Spinal cord (tissue), 10 donors: ENCODE results near the gene GAR1. TPM values are rescaled to one million over a fixed set of nuclear protein-coding genes. Genes with fewer than 3 reads are reported as not detected.

Source experiments
- DNase-seq, 6 donors: peaks; one replicate each; pipeline versions ENCODE4 v3.0.0 to v3.0.0-alpha.2; 2013 to 2015; ENCODE audit warnings: low spot score in 6 of 6, low read depth in 4 of 6
- H3K27ac ChIP-seq: one replicate; pipeline ENCODE4 v1.5.1; 2013; ENCODE audit warnings: low read depth, low read length, control low read depth
- H3K27me3 ChIP-seq: one replicate; pipeline ENCODE4 v1.6.1; 2013; ENCODE audit warnings: low read length; ENCODE audit not compliant: control insufficient read depth, insufficient read depth
- H3K36me3 ChIP-seq: one replicate; pipeline ENCODE4 v1.6.1; 2013; ENCODE audit warnings: low read length; ENCODE audit not compliant: control insufficient read depth, insufficient read depth
- H3K4me1 ChIP-seq: one replicate; pipeline ENCODE4 v1.6.1; 2013; ENCODE audit warnings: low read length; ENCODE audit not compliant: control insufficient read depth, insufficient read depth
- H3K4me3 ChIP-seq: one replicate; pipeline ENCODE4 v1.5.1; 2013; ENCODE audit warnings: low read depth, low read length, control low read depth
- H3K9me3 ChIP-seq: one replicate; pipeline ENCODE4 v1.6.1; 2013; ENCODE audit warnings: low read length; ENCODE audit not compliant: control insufficient read depth, insufficient read depth
- WGBS: methylation state at CpG from one replicate; pipeline ENCODE4 v1.1.5; 2013; ENCODE audit warnings: missing lambda C conversion rate; ENCODE audit not compliant: insufficient coverage; 5-methylcytosine and 5-hydroxymethylcytosine counted together
- polyA plus RNA-seq, 2 donors: library from polyadenylated mRNA; unstranded; fragments of 120-200 nt; gene quantifications; one replicate each; pipeline ENCODE4 v1.2.1, GENCODE V29; 2013; ENCODE audit not compliant: insufficient read length in 2 of 2
- total RNA-seq, 2 donors: library from RNA; depleted of rRNA in 1 of 2; stranded (reverse); fragments of 120-200 nt in 1 of 2; fragments of >200 nt in 1 of 2; gene quantifications; one replicate each; pipeline versions ENCODE4 v1.2.3 to v1.2.4, GENCODE V29; 2013 to 2014
- donor health status: healthy.

Gene GAR1
- total and polyA plus RNA-seq, 4 donors, result 5.8 to 24.1 (median 14.4) TPM

DNA sequence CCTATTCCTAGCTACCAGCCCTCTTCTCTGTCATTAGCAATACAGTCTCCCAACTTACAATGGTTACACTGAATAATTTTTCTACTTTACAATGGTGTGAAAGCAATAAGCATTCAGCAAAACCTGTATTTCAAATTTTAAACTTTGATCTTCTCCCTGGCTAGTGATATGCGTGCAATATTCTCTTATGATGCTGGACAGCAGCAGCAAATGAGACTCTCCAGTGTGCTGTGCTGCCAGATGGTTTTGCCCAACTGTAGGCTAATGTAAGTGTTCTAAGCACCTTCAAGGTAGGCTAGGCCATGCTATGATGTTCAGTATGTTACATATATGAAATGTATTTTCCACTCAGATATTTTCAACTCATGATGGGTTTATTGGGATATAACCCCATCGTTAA, 5.9 kb upstream of the GAR1 start:
- no peak for DNase-seq
- no peak overlapping the region for H3K27ac ChIP-seq
- peaks cover 3% of the 10 kb centered on the region for H3K4me1 ChIP-seq
- no CpG with 5 or more reads among the region's 2 CpGs for WGBS
- no peak overlapping the region for H3K4me3 ChIP-seq
- H3K27me3 ChIP-seq, result no peaks in the 10 kb centered on the region
- no peaks in the 10 kb centered on the region for H3K36me3 ChIP-seq
- H3K9me3 ChIP-seq, result no peaks in the 10 kb centered on the region

DNA sequence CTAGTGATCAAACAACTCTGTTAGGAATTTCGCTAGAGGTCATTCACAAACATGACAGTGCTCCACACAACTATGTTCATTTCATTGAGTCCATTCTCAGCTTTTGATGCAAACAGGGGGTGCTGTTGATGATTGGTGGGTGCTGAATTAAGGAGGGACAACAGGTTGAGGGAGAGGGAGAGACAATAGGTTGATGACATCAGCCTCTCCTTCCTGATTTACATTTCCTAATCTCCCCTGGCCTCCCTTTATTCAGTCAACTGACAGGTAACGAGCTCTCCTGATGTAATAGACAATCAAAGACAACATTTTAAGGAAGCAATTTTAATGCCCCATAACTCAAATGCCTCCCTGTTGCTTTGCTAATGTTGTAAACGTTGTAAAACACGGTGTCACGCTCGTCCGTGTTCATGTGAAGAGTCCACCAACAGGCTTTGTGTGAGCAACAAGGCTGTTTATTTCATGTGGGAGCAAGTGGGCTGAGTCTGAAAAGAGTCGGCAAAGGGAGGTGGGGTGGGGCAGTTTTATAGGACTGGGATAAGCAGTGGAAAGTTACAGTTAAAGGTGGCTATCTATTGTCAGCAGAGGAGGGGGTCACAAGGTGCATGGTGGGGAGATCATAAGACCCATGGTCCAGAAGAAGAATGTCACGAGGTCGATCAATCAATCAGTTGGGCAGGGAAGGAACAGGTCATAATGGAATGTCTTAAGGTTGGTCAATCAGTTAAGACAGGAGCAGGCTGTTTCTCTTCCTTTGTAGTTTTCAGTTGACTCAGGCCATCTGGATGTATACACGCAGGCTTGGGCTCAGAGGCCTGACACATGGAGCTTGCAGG, 4.8 kb upstream of the GAR1 start:
- no peaks in the 10 kb centered on the region for H3K27me3 ChIP-seq
- no peak overlapping the region for H3K4me3 ChIP-seq
- no peak overlapping the region for H3K27ac ChIP-seq
- peaks cover 6% of the 10 kb centered on the region for H3K4me1 ChIP-seq
- no peak for DNase-seq
- no peaks in the 10 kb centered on the region for H3K36me3 ChIP-seq
- 67% methylated on average over 10 of the region's 11 CpGs for WGBS
- H3K9me3 ChIP-seq, result no peaks in the 10 kb centered on the region

DNA sequence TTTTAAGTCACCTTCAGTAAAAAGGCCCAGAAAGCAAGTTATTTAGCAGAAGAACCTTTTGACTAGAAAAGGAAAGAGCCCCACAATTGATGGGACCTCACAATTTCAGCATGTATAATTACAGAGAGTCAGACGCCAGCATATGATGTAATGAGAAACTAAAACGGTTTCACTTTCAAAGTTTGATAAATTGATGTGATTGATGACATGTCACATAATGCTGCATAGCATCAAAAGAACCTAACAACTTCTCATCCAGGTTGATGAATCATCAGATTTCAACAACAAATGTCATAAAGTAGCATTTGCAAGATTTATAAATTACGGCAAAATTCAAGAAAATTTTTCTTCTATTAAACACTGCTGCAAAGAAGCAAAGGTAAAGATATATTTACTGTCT, 3.9 kb upstream of the GAR1 start:
- no peaks in the 10 kb centered on the region for H3K27me3 ChIP-seq
- H3K27ac ChIP-seq, result no peak overlapping the region
- no CpG with 5 or more reads among the region's 3 CpGs for WGBS
- no peak overlapping the region for H3K4me3 ChIP-seq
- no peaks in the 10 kb centered on the region for H3K9me3 ChIP-seq
- no peaks in the 10 kb centered on the region for H3K36me3 ChIP-seq
- H3K4me1 ChIP-seq, result peaks cover 11% of the 10 kb centered on the region
- no peak for DNase-seq

DNA sequence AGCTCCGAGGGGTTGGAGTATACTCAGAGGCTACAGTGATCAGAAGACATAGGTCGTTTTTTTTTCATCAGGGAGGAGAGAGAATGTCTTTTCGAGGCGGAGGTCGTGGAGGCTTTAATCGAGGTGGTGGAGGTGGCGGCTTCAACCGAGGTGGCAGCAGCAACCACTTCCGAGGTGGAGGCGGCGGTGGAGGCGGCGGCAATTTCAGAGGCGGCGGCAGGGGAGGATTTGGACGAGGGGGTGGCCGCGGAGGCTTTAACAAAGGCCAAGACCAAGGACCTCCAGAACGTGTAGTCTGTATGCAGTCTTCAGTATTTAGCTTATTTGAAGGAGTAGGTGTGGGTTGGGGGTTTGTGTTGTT, 500 bp downstream of the GAR1 start:
- DNase-seq, result no peak
- H3K4me1 ChIP-seq, result peaks cover 11% of the 10 kb centered on the region

DNA sequence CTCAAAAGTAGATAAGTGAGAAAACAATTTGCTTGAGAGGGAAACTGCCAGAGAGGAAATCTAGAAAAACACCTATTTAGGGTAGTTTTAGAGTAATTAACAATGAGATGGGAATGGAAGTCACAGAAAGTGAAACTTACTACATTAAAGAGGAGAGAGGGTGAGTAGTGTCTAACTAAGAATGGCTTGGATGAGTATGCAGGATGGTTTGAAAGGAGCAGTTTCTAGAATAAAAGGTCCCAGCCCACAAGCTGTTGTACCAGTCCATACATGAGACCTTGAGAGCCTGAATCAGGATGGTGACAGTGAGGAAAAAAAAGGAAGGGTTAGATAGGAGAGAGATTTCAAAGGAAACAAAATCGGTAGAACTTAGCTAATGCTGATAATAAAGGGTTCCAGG, 1.3 kb downstream of the GAR1 start:
- no peaks in the 10 kb centered on the region for H3K27me3 ChIP-seq
- H3K4me3 ChIP-seq, result no peak overlapping the region
- DNase-seq, result no peak
- peaks cover 11% of the 10 kb centered on the region for H3K4me1 ChIP-seq
- 95% methylated on average over 1 of the region's 1 CpG for WGBS
- peaks cover 10% of the 10 kb centered on the region for H3K36me3 ChIP-seq
- no peak overlapping the region for H3K27ac ChIP-seq
- no peaks in the 10 kb centered on the region for H3K9me3 ChIP-seq

More for the DNA sequence above, 500 bp downstream of the GAR1 start:
- WGBS, result 0% methylated on average over 17 of the region's 19 CpGs
- Histone ChIP-seq H3K9me3 (no peaks in the 10 kb centered on the region), H3K27me3 (no peaks in the 10 kb centered on the region), H3K4me3 (peak overlapping the region; percentile 84), H3K36me3 (peaks cover 10% of the 10 kb centered on the region), H3K27ac (peak overlapping the region; percentile 87)

DNA sequence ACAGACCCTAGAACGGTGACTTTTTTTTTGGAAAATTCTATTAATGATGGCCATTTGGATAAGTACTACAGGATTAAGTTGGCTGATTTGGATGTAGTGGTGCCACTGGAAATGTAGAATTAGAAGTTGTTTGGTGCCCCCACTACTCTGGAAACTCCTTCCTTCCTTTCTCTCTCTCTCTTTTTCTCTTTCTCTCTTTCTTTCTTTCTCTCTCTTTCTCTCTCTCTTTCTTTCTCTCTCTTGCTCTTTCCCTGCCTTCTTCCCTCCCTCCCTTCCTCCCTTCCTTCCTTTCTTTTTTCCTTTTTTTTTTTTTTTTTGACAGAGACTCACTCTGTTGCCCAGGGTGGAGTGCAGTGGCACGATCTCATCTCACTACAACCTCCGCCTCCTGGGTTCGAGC, 2.7 kb downstream of the GAR1 start:
- Histone ChIP-seq H3K36me3 (peaks cover 13% of the 10 kb centered on the region), H3K4me3 (no peak overlapping the region), H3K27ac (no peak overlapping the region), H3K4me1 (peaks cover 11% of the 10 kb centered on the region), H3K9me3 (no peaks in the 10 kb centered on the region), H3K27me3 (no peaks in the 10 kb centered on the region)
- WGBS, result 100% methylated on average over 1 of the region's 4 CpGs
- DNase-seq, result no peak

DNA sequence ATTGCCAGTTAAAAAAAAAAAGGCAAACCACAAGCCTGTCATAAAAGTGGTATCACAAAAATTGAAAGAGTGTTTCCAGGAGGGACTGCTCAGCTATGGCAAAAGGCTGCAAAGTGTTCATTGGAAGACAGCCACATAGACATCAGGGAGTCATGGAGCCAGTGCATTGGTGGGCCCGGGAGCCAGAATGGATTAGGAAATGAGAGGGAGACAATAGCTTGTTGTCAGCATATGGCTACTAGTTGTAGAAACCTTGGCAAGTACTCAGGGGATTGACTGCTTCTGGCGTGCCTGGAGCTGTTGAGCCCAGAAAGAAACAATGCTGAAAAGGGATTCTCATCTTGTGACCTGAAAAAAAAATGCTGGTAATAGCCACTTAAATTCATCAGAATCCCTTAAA, 5.0 kb downstream of the GAR1 start:
- Histone ChIP-seq H3K27ac (no peak overlapping the region), H3K4me1 (peaks cover 7% of the 10 kb centered on the region), H3K4me3 (no peak overlapping the region), H3K9me3 (no peaks in the 10 kb centered on the region), H3K27me3 (no peaks in the 10 kb centered on the region), H3K36me3 (peaks cover 13% of the 10 kb centered on the region)
- DNase-seq, result peak in 2 of 6 donors; percentile 72 to 81
- 31% methylated on average over 1 of the region's 2 CpGs for WGBS

DNA sequence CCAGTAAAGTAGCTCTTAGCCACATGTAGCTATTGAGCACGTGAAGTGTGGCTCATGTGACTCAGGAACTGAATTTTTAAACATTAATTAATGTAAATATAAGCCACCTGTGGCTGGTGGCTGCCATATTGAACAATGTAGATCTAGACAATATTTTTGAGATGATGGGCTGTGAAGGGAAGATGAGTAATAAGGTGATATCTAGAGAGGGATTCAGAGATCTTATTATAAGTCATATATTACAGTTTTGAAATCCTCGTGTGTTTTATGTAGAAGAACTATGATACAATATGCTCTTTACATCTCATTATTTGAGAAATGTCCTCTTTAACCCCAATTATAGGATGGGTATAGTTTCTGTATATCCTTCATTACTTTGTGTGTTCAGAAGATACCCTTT, 5.6 kb downstream of the GAR1 start:
- no CpG with 5 or more reads among the region's 2 CpGs for WGBS

DNA sequence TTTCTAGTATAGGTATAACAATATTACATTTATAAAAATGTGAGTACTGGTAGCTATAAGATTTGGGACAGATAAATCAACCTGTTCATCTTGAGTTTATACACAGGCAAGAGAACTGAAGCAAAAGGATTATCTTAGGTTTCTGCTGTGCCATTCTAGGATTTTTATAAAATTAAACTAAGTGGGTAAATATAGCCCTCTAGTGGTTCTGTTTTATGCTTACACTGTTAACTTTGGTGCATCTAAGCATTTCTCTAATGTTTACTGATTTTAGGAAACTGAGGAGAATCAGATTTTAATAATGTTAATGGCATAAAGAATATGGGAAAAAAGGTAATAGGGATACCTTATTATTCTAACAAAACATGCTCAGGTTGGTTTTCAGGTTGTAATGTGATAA, 11.2 kb downstream of the GAR1 start:
- H3K27me3 ChIP-seq, result no peaks in the 10 kb centered on the region
- H3K4me1 ChIP-seq, result no peaks in the 10 kb centered on the region
- peak in 2 of 6 donors; percentile 36 to 71 for DNase-seq
- no peak overlapping the region for H3K27ac ChIP-seq
- H3K9me3 ChIP-seq, result no peaks in the 10 kb centered on the region
- H3K4me3 ChIP-seq, result no peak overlapping the region
- H3K36me3 ChIP-seq, result peaks cover 3% of the 10 kb centered on the region

More for the DNA sequence above, 5.6 kb downstream of the GAR1 start:
- Histone ChIP-seq H3K27me3 (no peaks in the 10 kb centered on the region), H3K9me3 (no peaks in the 10 kb centered on the region), H3K4me3 (no peak overlapping the region), H3K36me3 (peaks cover 13% of the 10 kb centered on the region), H3K27ac (no peak overlapping the region), H3K4me1 (peaks cover under 1% of the 10 kb centered on the region)
- DNase-seq, result no peak

DNA sequence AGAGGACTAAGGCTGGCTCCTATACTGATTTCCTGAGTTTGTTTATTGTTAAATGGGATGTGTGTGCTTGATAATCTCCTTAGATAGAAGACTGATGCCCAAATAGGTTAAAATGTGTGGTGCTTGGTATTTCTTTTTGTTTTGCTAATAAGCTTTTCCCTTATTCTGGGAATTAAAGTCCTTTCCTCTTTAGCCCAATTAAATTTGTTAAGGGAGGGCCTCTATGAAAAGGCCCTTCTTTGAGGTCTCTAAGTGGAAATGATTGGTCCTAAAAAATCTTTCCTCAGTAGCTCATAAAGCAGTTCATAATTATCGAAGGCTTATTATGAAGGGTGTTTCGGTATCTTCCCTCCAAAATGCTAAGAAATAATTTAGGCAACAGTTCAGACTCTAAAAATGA, 12.1 kb downstream of the GAR1 start, which contains the start of gene RRH:
TSS of gene RRH (plus strand) at position 301 of the 400 bp plus-strand sequence. CDS start at position 357, 56 bp downstream.
- Histone ChIP-seq H3K9me3 (no peaks in the 10 kb centered on the region), H3K4me1 (no peaks in the 10 kb centered on the region), H3K4me3 (no peak within 1 kb of the TSS), H3K36me3 (no peaks in the 10 kb centered on the region), H3K27me3 (no peaks in the 10 kb centered on the region), H3K27ac (no peak within 1 kb of the TSS)
- DNase-seq, result no peak
- WGBS, result no CpG with 5 or more reads among the region's 2 CpGs
